SKM-1 (cell line): ENCODE measurements around the gene RFX2.
A peak's percentile ranks its signal among the peaks of the same experiment; 100 is the strongest.
"Not testable (repeated sequence)": the region's sequence is repeated elsewhere in the genome, so short reads cannot be mapped to it uniquely, and the experiment has no call there.

Source experiments
- DNase-seq: peaks from one replicate; lab custom pipeline; 2025; ENCODE audit not compliant: unreplicated experiment; lab: John Stamatoyannopoulos, UW

The RFX2 gene

GRCh38 chr19:6041991-6042481 lies 68.3 kb downstream of the RFX2 start:
- no peak for DNase-seq

GRCh38 chr19:6041071-6041470 lies 69.2 kb downstream of the RFX2 start:
- no peak for DNase-seq

DNA sequence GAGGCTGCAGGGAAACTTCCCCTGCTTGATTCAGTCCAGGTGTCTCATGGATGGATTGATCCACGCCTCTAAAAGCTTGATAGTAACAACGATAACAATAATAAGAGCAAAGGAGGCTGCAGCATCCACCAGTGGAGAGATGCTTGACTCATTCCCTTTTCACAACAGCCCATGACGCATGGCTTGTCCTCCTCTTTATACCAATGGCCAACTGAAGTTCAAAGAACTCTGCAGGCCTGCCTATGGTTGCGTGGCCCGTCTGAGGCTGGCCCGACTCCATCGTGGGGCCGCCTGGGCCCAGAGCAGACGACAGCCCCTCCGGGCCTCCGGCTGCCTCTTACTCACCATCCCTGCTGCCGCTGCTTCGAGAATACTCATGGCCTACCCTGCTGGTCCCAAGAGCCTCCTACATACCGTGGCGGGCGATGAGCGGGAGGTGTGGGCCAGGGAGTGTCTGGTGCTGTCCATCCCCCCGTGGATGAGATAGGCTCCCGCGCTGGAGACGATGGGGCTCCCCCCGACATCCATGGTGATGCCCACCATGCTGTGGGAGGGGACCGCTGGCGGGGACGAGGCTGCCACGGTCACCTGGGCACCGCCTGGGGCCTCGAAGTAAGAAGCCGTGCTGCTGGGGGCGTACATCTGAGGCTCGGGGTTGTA lies 70.6 kb downstream of the RFX2 start:
- DNase-seq: no peak

DNA sequence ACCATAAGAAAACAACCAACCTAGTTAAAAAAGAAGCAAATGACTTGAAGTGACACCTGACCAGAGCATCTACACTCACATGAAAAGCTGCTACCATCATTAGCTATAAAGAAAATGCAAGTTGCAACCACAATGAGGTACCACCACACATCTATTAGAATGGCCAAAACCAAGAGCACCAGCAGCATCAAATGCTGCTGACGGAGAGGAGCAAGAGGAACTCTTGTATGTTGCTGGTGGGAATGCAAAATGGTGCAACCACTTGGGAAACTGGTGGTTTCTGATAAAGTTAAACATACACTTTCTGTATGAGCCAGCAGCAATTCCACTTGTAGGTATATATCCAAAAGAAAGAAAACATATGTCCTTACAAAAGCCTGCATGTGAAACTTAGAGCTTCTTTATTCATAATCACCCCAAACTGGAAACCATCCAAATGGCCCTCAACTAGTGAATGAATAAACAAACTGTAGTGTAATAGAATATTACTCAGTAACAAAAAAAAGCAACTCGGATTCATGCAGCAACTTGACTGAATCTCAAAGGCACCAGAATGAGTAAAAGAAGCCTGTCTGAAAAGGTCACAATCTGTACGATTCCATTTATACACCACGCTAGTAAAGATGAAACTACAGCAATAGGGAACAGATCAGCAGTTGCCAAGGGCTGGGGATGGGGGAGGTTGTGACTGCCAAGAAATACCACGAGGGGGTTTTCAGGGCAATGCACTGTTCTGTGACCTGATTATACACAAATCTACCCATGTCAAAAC lies 71.5 kb downstream of the RFX2 start:
- DNase-seq: no peak

GRCh38 chr19:6035026-6035425 lies 75.3 kb downstream of the RFX2 start:
- DNase-seq: no peak

DNA sequence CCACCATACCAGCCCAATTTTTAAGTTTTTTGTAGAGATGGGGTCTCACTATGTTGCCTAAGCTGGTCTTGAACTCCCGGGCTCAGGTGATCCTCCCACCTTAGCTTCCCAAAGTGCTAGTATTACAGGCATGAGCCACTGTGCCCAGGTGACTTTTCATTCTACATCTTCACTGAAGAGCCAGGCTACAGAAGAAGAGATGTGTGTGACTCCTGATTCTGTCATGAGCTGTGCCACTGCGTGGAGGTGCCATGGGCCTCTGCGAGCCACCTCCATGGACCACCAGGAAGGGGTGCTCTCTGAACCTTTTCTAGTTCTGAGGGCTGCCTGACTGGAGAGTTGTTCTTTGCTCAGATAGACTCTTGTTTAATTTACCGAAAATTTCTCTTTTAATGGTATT lies 75.8 kb downstream of the RFX2 start:
- no peak for DNase-seq

DNA sequence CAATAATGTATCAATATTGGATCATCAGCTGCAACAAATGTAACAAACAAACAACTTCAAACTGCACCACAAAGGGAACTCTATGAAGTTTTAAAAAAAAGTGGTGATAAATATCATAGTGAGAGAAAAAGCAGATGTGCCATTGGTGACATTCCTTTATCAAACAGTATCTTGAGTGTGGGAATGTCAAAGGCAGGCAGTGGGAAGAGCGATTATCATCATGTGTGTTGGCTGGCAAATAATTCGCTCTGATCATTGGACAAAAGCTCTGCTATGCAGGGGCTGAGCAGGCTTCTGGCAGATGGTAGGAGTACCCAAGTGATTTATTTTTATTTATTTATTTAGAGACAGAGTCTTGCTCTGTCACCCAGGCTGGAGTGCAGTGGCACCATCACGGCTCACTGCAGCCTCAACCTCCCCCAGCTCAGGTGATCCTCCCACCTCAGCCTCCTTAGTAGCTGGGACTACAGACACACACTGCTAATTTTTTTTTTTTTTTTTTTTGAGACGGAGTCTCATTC lies 76.5 kb downstream of the RFX2 start:
- no peak for DNase-seq

DNA sequence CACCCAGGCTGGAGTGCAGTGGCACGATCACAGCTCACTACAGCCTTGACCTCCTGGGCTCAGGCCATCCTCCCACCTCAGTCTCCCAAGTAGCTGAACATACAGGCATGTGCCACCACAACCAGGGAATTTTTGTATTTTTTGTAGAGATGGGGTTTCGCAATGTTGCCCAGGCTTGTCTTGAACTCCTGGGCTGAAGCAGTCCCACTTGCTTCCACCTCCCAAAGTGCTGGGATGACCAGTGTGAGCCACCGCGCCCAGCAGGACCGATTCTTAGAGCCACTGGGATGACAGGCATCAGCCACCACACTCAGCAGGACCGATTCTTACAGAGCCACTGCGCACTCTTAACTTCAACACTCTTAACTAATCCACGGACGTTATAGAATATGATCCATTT lies 77.5 kb downstream of the RFX2 start:
- DNase-seq: no peak

DNA sequence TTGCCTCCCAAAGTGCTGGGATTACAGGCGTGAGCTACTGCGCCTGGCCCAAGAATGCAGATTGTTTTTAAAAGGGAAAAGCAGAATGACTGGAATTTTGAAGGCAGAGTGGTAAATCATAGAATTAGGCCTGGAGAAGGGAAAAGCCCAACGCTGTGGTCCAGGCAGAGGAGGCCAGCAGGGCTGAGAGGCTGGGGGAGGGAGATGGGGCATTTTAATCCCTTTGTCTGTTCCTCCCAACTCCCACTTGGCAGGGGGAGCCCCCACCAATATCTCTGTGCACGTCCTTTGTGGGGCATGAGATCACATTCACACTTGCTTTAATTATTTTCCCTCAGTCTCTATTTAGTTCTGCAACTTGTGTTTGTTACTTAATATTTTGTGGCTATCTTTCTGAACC lies 77.9 kb downstream of the RFX2 start:
- DNase-seq: no peak

DNA sequence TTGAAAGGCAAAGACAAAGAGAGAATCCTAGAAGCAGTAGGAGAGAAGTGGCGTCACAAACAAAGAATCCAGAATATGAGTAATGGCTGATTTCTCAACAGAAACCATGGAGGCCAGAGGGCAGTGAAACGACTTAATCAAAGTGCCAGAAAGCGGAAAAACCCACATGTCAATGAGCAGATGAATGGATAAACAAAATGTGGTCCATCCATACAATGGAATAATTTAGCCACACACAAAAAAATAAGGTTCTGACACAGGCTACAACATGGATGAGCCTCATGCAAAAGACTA lies 80.1 kb downstream of the RFX2 start:
- no peak for DNase-seq

DNA sequence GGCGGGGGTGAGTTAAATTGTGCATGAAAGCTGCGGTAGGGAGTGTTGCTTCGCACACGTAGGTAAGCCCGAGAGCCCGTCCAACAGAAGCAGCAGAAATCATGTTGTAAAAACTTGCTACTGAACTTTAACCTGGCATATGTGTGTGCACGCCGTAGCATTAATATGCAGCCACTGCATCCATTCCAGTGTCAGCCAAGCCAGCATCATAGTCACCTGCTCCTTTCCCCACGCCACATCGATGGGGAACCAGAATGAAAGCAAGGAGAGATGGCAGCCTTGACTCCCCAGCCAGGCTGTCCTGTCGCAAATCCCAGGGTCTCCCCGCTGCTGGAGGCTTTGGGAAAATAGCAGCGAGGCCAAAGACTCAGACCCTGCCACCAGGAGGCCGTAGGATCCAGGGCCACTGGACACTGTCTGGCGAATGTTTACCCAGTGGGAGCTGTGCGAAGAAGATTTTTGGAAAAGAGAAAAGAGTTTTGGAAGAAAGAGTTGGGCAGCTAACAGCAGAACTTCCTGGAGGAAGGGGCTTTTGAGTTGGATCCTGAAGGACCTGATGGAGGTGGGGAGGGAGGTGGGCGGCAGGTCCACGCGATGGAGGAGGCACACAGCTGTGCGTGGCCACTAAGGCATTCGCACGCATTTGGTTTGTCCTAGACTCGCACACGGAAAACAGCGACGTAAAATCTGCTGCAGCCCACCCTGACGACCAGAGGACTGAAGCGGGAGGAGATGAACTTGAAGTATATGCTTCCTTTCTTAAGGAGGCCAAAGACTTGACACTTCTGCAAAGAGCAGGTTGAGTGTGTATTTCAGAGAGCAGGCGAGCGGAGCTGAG lies 83.7 kb downstream of the RFX2 start:
- DNase-seq: no peak

DNA sequence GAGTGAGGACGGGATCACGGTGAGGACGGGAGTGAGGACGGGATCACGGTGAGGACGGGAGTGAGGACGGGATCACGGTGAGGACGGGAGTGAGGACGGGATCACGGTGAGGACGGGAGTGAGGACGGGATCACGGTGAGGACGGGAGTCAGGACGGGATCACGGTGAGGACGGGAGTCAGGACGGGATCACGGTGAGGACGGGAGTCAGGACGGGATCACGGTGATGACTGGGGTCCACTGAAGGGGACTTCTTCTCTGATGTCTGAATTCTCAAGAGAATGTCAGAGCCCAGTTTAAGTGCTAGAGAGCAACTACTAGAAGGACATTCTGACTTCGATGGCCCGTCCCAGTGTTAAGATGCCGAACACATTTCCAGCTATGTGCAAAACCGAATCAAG lies 85.5 kb downstream of the RFX2 start:
- DNase-seq: not testable (repeated sequence)

DNA sequence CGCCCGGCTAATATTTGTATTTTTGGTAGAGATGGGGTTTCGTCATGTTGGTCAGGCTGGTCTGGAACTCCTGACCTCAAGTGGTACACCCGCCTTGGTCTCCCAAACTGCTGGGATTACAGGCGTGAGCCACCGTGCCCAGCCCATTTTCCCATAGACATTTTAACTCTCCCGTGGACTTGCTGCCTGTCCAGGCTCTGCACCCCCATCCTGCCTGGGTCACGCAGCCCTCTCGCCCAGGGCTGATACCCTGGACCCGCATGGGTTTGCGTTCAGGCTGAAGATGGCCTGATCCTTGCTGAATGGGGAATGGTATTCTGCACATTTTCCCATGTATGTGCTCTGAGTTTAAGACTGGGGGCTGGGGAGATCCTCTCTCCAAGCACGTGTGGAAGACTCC lies 86.4 kb downstream of the RFX2 start:
- no peak for DNase-seq

DNA sequence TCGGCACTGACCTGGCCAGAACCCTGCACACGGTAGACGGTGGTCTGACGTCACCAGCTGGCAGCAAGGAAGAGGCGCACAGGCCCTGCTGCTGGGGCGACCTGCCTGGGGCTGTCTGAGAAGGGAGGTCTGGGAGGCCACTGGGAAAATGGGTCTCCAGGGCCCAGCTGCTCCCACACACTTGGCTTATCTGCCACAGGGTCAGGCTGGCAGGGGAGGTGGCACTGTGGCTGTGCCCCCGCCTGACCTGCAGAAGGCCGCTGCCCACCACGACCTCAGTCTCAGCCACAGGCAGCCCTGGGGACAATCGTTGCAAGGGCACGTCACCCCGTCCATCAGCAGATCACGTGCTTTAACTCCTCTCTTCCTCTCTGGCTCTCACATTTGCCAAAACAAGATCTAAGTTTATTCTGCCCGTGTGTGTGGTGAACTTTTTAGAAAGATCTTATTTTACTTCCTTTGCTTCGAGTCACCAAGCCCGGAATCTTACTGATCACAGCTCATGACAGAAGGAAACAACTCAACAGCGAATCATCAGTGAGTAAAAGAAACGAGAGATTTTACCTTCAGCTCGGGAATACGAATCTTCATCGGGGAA lies 87.1 kb downstream of the RFX2 start:
- no peak for DNase-seq

DNA sequence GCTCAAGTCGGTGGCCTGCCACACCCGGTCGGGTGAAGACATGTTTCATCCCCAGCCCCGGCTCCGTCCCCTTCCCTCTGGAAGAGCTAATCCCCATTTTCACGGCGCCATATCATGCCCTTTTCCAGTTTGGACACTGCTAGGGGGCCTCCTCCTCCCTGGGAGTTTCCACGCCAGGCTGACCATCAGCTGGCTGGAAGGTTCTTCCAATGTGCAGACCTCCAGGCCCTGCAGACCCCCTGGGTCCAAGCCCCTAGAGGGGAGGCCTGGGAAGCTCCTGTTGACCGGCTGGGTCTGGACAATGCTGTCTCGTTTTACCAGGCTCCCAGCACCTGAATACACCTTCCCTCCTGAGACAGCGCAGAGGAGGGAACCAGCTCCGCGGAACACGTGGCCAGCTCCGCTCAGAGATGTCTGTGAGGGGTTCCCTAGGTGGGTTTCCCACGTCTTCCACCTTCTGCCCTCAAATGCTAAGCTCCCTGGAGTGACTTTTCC lies 87.7 kb downstream of the RFX2 start:
- DNase-seq: no peak

DNA sequence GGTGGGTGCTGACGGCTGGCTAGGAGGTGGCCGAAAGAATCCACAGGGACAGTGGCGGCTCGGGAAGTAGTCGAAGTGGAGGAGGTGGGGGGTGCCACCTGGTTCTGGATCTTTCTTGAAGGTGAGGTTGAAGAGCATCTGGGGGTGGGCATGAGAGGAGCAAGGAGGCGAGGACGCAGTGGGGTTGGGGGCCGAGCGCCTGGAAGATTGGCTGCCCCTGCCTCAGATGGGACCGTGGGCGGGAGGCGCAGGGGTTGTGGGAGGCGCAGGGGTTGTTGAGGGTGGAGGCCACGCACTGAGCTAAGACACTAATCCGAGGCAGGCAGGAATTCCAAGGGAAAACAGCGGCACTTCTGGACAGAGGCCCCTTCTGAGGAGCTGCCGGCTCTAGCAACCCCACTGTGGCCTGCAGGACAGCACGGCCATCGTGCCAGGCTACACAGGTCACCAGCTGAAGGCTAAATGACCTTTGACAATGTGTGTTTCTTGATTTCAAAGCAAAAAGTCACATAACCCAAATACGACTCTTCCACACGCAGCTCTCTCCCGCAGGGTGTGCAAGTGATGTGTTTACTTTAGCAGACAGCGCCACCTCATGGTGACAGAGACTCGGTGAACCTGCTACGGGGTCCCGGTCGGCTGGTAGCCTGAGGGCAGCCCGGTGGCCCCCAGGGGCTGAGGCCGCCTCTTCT lies 88.3 kb downstream of the RFX2 start:
- peak; percentile 27 for DNase-seq

DNA sequence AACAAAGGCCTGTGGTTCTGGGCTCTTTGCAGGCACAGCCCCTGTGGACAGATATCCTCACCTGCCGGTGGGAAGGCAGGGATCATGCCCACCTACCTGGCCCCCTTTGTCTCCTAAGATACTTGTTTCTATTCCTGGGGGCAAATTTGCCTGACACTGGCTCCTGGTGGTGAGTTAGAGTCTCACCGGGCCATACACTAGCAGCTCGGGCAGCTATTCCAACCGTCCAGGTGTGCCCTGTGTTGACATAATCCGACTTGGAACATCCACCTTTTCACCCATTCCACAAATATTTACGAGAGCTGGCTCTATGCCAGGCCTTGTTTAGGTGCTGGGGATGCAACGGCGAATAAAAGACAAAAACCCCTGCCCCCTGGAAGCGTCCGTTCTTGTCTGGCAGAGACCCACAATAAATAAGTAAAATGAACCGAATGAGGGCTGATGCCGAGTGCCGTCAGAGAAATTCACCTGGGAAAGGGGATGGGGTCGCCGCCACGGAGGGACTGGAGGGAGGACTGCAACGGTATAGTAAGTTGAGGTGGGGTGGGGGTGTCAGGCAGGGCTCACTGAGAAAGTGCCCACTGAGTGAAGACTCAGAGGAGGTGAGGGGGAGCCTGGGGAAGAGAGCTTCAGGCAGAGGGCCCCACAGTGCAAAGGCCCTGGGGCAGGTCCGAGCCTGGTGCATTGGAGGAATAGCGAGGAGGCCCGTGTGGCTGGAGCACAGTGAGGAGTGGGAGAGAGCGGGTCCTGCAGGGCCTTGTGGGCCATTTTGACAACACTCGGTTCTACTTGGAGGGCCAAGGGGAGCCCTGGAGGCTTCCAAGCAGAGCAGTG lies 89.1 kb downstream of the RFX2 start:
- DNase-seq: no peak

- peak; percentile 57 for DNase-seq
These were observed 90.0 kb downstream of the RFX2 start for GRCh38 chr19:6020166-6020882.

DNA sequence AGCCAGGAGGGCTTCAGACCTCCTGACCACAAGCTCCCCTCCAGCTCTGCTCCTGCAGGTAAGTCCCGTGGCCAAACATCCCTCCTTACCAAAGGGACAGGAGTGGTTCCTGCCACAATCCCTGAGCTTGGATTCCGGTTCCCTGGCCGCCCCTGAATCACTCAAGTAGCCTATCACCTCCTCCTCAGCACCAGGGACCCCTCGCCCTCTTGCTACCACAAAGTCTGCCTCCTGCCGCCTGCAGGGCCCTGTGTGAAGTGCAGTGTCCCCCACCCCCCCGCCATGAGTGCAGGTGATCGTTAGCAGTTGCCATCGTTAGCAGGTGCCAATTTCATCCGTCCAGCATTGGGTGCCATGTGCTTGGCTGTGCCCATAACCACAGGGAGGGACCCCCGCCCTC lies 91.5 kb downstream of the RFX2 start:
- no peak for DNase-seq
